ENCODE measurements around the gene PCDH7. TPM values are rescaled to one million over a fixed set of nuclear protein-coding genes. Genes with fewer than 3 reads are reported as not detected.

The PCDH7 gene, protein sequence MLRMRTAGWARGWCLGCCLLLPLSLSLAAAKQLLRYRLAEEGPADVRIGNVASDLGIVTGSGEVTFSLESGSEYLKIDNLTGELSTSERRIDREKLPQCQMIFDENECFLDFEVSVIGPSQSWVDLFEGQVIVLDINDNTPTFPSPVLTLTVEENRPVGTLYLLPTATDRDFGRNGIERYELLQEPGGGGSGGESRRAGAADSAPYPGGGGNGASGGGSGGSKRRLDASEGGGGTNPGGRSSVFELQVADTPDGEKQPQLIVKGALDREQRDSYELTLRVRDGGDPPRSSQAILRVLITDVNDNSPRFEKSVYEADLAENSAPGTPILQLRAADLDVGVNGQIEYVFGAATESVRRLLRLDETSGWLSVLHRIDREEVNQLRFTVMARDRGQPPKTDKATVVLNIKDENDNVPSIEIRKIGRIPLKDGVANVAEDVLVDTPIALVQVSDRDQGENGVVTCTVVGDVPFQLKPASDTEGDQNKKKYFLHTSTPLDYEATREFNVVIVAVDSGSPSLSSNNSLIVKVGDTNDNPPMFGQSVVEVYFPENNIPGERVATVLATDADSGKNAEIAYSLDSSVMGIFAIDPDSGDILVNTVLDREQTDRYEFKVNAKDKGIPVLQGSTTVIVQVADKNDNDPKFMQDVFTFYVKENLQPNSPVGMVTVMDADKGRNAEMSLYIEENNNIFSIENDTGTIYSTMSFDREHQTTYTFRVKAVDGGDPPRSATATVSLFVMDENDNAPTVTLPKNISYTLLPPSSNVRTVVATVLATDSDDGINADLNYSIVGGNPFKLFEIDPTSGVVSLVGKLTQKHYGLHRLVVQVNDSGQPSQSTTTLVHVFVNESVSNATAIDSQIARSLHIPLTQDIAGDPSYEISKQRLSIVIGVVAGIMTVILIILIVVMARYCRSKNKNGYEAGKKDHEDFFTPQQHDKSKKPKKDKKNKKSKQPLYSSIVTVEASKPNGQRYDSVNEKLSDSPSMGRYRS (N-terminal part only)
- total RNA-seq (121 TPM), polyA plus RNA-seq (45.3 TPM)

DNA sequence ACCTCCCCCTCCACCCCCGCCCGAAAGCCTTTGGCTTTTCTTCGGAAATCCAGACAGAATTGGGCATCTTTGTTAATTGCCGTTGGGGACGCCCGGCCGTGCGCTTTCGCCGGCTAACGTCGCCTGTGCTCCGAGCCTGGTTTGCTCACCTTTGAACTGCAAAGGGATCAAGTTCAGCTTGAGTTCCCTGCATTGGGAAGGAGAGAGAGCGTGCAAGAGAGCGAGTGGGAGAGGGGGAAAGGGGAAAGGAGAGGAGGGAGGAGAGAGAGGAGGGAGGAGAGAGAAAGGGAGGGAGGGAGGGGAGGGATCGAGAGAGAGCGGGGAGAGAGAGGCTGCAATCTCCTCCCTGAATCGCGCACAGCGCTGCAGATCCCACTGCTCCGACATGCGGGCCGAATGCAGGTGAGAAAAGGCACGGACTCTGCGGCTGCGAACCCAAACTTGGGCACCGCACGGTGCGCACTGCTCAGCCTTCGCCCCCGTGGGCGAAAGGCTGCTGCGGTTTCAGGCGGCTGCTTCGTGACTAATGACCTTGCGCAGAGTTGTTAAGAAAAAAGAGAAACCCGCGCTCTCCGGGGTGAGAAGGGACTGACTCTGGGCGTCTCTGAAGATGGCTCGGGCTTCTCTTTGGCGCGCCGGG, at the start of gene PCDH7:
Gene PCDH7, plus strand, starts transcription at position 349 of the 640 bp plus-strand sequence. CDS start 1,054 bp downstream, outside the sequence.
- H3K4me1 ChIP-seq (ENCODE audit: insufficient read depth), result no peaks in the 10 kb centered on the region
- peak; percentile 56 for DNase-seq (ENCODE audit: extremely low spot score)
- peak within 1 kb of the TSS; percentile 42 for H3K27ac ChIP-seq (ENCODE audit: low read depth)
- H3K4me3 ChIP-seq (ENCODE audit: low read depth, low read length), result peak within 1 kb of the TSS; percentile 67
- under 1% methylated on average over 44 of the region's 44 CpGs for WGBS
- no peaks in the 10 kb centered on the region for H3K36me3 ChIP-seq (ENCODE audit: insufficient read depth)

DNA sequence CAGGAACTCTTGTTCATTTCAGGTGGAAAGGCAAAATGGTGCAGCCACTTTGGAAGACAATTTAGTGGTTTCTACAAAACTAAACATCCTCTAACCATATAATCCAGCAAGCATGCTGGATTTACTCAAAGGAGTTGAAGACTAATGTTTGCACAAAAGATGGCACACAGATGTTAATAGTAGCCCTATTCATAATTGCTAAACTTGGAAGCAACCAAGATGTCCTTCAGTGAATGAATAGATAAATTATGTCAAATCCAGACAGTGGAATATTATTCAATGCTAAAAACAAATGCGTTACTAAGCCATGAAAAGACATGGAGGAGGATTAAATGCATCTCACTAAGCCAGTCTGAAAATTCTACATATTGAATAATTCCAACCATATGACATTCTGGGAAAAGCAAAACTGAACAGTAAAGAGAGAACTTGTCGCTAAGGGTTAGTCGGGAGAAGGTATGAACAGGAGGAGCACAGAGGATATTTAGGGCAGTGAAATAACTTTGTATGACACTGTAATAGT, 48.2 kb upstream of the PCDH7 start:
- no peak for DNase-seq (ENCODE audit: extremely low spot score)
- Histone ChIP-seq H3K36me3 (ENCODE audit: insufficient read depth) (no peaks in the 10 kb centered on the region), H3K4me3 (ENCODE audit: low read depth, low read length) (no peak overlapping the region), H3K4me1 (ENCODE audit: insufficient read depth) (no peaks in the 10 kb centered on the region), H3K27ac (ENCODE audit: low read depth) (no peak overlapping the region)
- WGBS, result 91% methylated on average over 3 of the region's 3 CpGs

DNA sequence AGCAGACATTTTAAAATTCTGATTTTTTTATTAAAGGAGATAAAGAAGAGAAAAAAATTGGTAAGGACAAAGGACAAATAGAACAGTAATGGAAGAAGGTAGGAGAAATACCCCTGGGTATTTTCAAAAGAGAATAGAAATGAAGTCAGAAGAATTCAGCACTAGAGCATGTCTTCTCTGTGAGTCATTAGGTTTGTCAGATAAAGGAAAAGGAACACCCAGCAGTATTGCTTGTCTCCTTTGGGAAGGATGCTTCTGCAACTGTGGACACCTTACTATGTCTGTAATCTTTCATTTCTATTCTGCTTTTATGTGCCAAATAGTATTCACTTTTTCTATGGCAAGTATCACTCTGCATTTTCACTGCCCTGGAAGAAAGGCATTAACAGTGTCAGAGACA, 24.0 kb upstream of the PCDH7 start:
- no peak for DNase-seq (ENCODE audit: extremely low spot score)
- Histone ChIP-seq H3K4me1 (ENCODE audit: insufficient read depth) (no peaks in the 10 kb centered on the region), H3K36me3 (ENCODE audit: insufficient read depth) (no peaks in the 10 kb centered on the region), H3K4me3 (ENCODE audit: low read depth, low read length) (no peak overlapping the region), H3K27ac (ENCODE audit: low read depth) (no peak overlapping the region)

DNA sequence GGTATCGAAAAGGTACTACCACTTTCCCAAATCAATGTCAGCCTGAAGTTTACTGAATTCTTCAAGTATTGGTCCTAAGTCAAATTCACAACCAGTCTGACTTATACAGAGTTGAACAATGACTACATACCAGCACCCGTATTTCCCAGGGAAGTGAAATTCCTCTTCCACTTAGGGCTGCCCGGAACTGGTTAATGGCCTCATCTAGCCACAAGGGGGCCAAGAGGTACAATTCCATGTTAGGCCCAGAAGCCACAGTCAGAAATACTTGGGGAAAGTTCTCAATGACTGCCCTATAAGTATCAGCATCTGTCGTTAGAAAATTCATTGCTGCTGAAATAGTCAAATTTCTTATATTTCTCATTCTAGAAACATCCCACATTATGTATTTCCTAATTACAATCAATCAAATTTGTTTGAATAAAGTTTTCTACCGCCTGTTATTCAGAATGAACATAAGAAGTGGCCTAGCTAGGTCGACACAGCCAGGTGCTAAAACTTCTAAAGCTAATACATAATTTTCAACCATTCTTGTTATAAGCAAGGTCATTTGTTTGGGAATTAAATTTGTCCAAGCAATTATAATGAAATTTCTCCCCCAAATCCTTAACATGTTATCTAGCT, 5.6 kb upstream of the PCDH7 start:
- no peak for DNase-seq (ENCODE audit: extremely low spot score)
- WGBS, result 35% methylated on average over 6 of the region's 6 CpGs
- no peaks in the 10 kb centered on the region for H3K36me3 ChIP-seq (ENCODE audit: insufficient read depth)
- no peak overlapping the region for H3K4me3 ChIP-seq (ENCODE audit: low read depth, low read length)
- no peaks in the 10 kb centered on the region for H3K4me1 ChIP-seq (ENCODE audit: insufficient read depth)
- H3K27ac ChIP-seq (ENCODE audit: low read depth), result no peak overlapping the region

DNA sequence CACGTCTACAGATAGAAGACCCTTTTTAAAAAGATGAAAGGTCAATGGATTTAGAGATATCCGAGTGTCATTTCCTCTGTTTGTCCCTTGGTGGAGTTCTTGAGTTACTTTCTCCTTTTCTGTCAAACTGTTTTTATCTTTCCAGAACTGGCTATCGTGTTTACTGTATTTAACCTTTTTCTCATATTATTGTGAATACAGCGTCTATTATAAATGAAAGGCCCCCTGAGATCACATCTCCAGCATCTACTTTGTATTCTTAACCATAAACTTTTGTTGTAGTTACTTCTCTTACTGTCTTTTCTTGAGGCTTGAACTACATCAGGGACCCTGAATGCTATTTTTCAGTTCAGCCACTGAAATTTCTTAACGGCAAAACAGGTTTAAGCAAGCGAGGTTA, 4.0 kb upstream of the PCDH7 start:
- no peak overlapping the region for H3K27ac ChIP-seq (ENCODE audit: low read depth)
- H3K4me3 ChIP-seq (ENCODE audit: low read depth, low read length), result no peak overlapping the region
- WGBS, result under 1% methylated on average over 6 of the region's 6 CpGs
- H3K4me1 ChIP-seq (ENCODE audit: insufficient read depth), result no peaks in the 10 kb centered on the region
- DNase-seq (ENCODE audit: extremely low spot score), result peak; percentile 35
- no peaks in the 10 kb centered on the region for H3K36me3 ChIP-seq (ENCODE audit: insufficient read depth)

DNA sequence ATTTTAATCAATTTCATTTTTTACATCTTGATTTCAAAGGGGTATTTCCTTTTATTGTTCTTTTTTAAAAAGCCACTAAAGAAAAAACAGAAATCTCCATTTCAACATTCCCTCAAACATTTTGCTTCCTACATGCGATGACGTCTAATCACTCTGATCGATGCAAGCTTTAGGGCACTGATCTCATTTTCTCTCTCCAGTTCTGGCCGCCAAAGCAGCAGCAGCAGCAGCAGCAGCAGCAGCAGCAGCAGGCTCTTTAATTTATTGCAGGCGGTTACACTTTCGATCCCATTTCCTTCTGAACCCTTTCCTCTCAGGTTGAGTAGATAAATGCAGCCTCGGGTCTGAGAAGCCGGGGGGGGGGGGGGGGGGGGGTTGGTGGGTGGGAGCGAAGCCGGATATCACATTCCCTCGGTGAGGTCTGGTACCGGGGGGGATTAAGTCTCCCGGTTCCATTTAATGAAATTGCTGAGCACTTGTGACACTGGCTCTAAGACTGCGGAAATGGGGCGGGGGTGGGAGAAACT, 3.4 kb upstream of the PCDH7 start:
- peak overlapping the region; percentile 67 for H3K4me3 ChIP-seq (ENCODE audit: low read depth, low read length)
- no peak overlapping the region for H3K27ac ChIP-seq (ENCODE audit: low read depth)
- H3K4me1 ChIP-seq (ENCODE audit: insufficient read depth), result no peaks in the 10 kb centered on the region
- peak; percentile 33 for DNase-seq (ENCODE audit: extremely low spot score)
- no peaks in the 10 kb centered on the region for H3K36me3 ChIP-seq (ENCODE audit: insufficient read depth)
- under 1% methylated on average over 15 of the region's 15 CpGs for WGBS

DNA sequence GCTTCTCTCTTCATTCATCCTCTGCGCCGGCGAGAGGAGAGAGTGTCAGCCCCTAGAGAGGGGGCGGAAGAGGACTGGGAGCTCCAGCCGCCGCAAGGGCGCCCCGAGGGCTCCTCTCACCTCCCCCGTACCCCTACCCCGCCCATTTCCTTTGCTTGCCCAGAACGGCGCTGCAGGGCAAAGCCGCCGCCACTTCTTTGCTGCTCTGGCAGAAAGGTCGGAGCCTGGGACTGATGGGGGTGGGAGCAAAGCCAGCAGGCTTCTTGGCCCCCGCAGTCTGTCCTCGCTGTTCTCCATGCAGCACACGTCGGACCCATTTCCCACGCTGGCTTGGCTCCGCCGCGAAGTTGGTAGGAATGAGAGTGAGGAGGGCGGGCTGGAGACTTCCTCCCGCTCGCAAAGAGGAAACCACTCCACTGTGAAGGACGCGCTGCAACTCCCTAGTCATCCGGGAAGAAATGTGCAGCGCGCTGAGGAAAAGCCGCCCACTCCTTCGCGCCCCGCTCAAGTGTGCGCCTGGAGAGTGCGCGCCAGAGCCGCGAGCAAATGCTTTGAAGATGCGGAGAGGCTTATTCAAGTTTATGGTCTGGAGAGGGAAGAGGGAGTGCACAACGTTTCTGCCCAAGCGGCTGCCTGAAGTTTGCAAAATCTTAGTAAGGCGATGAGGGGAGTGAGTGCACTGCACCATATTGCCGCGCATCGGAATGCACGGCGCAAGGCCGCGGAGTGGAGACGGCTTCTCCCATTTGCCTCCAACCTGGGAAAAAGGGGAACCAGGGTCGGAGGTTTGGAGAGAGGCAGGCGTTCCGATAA, 2.8 kb upstream of the PCDH7 start:
- WGBS, result under 1% methylated on average over 55 of the region's 55 CpGs
- DNase-seq (ENCODE audit: extremely low spot score), result peak; percentile 51

DNA sequence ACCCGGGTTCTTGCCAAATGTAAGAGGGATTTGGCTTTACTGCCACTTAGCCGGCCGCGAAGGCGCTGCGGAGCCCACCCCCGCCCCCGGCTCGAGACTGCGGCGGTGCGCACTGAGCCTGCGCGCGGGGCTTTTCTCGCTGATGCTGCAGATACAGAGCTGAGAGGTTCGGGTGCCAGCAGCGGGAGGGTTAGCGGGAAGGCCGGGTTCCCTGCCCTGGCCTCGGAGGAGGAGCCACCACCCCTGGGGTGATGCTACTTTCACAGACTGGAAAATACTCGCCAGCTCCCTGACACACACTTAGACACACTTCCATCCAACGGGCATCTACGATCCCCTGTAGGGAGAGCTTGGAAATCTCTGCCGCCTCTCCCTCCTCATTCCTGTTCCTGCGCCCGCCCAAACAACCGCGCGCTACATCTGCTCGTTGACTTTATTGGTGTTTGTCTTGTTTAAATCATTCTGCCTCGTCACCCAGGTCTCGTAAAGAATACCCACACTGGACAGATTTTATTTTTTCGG, 2.1 kb upstream of the PCDH7 start:
- H3K27ac ChIP-seq (ENCODE audit: low read depth), result no peak overlapping the region
- no peaks in the 10 kb centered on the region for H3K4me1 ChIP-seq (ENCODE audit: insufficient read depth)
- peak overlapping the region; percentile 67 for H3K4me3 ChIP-seq (ENCODE audit: low read depth, low read length)
- H3K36me3 ChIP-seq (ENCODE audit: insufficient read depth), result no peaks in the 10 kb centered on the region
- peak; percentile 36 for DNase-seq (ENCODE audit: extremely low spot score)
- under 1% methylated on average over 34 of the region's 34 CpGs for WGBS

More for the DNA sequence above, 2.8 kb upstream of the PCDH7 start:
- Histone ChIP-seq H3K27ac (ENCODE audit: low read depth) (no peak overlapping the region), H3K36me3 (ENCODE audit: insufficient read depth) (no peaks in the 10 kb centered on the region), H3K4me3 (ENCODE audit: low read depth, low read length) (peak overlapping the region; percentile 67), H3K4me1 (ENCODE audit: insufficient read depth) (no peaks in the 10 kb centered on the region)

DNA sequence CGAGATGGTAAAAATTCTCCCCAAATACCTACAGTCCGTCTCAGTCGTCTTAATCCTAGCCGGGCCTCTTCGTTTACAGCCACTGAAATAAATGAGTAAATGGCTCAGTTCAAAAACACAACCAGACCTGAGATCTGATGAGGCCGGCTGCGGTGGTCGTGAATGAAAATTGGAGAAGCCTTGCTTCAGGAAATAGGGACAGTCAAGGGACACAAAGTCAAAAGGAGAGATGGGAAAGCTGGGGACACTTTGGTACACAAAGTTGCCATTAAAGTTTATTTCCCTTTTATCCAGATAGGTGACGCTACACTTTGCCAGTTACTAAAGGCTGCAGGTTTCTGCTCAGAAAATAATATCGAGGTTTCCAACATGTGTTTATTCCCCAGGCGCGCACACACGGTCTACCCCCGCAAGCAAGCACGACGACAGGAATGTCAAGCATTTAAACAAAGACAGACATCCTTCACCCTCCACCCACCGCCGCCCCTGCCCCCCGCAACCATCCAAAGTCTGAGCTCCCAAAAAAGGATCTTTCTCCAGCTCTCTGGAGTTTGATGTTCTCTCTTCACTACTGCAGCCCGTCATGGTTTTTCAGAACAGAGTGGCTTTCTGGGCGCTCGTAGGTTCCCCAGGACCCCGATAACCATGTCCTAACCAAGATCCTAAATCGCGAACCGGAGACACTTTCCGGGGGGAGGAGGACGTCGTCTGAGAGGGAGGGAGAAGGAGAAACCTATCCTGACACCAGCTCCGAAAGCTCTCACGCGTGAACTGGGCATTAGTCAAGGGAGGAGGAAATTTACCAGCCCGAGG, 1.3 kb upstream of the PCDH7 start:
- Histone ChIP-seq H3K27ac (ENCODE audit: low read depth) (no peak overlapping the region), H3K4me3 (ENCODE audit: low read depth, low read length) (peak overlapping the region; percentile 67), H3K4me1 (ENCODE audit: insufficient read depth) (no peaks in the 10 kb centered on the region), H3K36me3 (ENCODE audit: insufficient read depth) (no peaks in the 10 kb centered on the region)
- under 1% methylated on average over 33 of the region's 33 CpGs for WGBS
- DNase-seq (ENCODE audit: extremely low spot score), result no peak

DNA sequence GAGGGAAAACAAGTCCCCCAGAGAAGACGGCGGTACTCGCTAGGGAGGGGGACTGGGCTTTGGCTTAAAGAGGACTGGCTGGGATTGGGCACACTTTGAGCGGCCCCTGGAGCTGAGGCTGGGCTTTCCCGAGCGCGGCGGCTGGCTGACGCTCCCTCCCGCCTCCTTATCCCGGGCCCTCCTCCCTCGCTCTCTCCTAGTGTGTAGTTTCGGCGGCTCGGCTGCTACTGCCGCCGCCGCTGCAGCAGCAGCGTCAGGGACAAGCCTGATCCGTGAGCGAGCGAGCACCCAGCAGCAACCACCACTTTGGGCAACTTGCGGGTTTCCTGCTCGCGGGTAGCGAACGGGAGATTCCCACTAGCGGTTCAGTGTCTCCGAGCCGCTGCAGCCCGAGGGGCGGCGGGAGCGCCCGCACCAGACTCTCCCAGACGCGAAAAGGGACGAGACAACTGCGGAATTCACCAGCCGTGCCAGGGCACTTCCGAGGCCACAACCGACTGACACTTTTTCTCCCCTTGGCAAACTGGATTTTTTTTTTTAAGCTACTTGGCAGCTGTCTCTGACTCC, 632 bp upstream of the PCDH7 start:
- peak; percentile 23 for DNase-seq (ENCODE audit: extremely low spot score)
- Histone ChIP-seq H3K4me1 (ENCODE audit: insufficient read depth) (no peaks in the 10 kb centered on the region), H3K36me3 (ENCODE audit: insufficient read depth) (no peaks in the 10 kb centered on the region), H3K4me3 (ENCODE audit: low read depth, low read length) (peak overlapping the region; percentile 67), H3K27ac (ENCODE audit: low read depth) (peak overlapping the region; percentile 26)
- WGBS, result under 1% methylated on average over 42 of the region's 42 CpGs

DNA sequence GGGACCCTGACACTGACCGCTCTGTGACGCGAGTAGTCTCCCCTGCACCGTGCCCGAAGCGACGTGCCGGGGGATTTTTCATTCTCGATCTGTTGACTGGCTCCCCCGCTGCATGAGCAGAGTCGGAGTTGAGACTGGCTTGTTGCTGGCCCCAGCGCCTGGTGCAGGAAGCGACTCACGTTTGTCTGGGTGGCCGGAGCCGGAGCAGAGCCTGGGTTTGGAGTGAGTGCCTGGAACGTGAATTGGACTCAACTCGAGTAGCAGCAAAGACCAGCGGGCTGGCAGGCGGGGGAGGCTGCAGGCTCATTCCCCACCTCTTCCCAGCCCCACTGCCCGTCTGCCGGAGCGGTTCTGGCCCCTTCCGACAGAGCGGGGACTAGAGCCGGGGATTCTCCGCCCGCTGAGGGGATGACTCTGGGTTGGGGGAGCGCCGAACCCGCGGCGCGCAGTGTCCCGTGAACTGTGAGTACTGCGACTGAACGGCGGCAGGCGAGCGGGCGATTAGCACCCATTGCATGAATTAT, 554 bp downstream of the PCDH7 start:
- DNase-seq (ENCODE audit: extremely low spot score), result no peak
- Histone ChIP-seq H3K27ac (ENCODE audit: low read depth) (peak overlapping the region; percentile 42), H3K36me3 (ENCODE audit: insufficient read depth) (no peaks in the 10 kb centered on the region), H3K4me3 (ENCODE audit: low read depth, low read length) (peak overlapping the region; percentile 67), H3K4me1 (ENCODE audit: insufficient read depth) (no peaks in the 10 kb centered on the region)
- WGBS, result under 1% methylated on average over 41 of the region's 41 CpGs

Data from urinary bladder (tissue), 4 donors.